ENCODE measurements around the gene SLC38A4. TPM values are rescaled to one million over a fixed set of nuclear protein-coding genes. Genes with fewer than 3 reads are reported as not detected.

SLC38A4 gene
- total and polyA plus RNA-seq, 2 of the 8 experiments (the other 6 are each of a cell fraction or from before 2014, with no cell fraction given): 6.7 to 15.4 TPM

DNA sequence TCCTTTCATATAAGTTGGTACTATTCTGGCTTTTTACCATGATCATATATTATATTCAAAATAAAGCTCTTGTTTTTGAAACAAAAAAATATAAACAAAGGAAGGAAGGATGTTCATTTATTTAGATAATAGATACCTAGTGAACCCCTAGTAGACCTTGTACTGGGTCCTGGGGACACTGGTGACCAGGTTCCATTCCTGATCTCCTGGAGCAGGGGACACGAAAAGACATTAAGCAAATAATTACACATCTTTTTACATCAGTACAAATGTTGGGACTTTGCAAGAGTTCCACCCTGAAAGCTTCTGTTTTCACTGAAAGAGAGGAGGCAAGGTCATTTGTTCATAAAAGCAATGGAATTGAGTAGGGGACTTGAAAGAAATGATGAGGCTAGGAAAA lies 49.3 kb upstream of the SLC38A4 start:
- H3K27me3 ChIP-seq (replicated peaks in 1 of 4; ENCODE audit: control insufficient read depth in 3 of 4, extremely low read depth in 1 of 4, insufficient read depth in 3 of 4, low read length in 3 of 4): no peaks in the 10 kb centered on the region
- H3K9me3 ChIP-seq (ENCODE audit: insufficient read depth in 2 of 2, low read depth in 1 of 2, low read length in 1 of 2): peaks cover 7 to 16% of the 10 kb centered on the region in 2 experiments; a peak in 3 of 4 replicates
- no peak overlapping the region for H3K9ac ChIP-seq (replicated peaks in 1 of 4; ENCODE audit: extremely low read depth in 1 of 4, low read depth in 3 of 4, low read length in 3 of 4)
- H4K5ac ChIP-seq (ENCODE audit: insufficient read length, low read depth, low read length): no peak overlapping the region
- H3K4me3 ChIP-seq (ENCODE audit: extremely low read depth in 1 of 4, insufficient read depth in 2 of 4, low read depth in 3 of 4, low read length in 4 of 4): no peak overlapping the region
- no peak overlapping the region for H3K4me2 ChIP-seq (ENCODE audit: insufficient read depth in 1 of 2, low read depth in 2 of 2, low read length in 2 of 2)
- H2BK20ac ChIP-seq (ENCODE audit: low read length): no peak overlapping the region
- H2AFZ ChIP-seq (ENCODE audit: low read length): no peak overlapping the region
- H3K23me2 ChIP-seq (ENCODE audit: low read depth, low read length): no peaks in the 10 kb centered on the region
- H2BK5ac ChIP-seq (ENCODE audit: low read depth, low read length): no peak overlapping the region
- WGBS, 2 experiments (ENCODE audit: extremely low coverage in 1 of 2, insufficient coverage in 1 of 2, insufficient read length in 1 of 2, insufficient replicate concordance in 2 of 2, low coverage in 1 of 2, low lambda C conversion rate in 2 of 2, missing lambda C conversion rate in 1 of 2): 80% methylated on average over 1 of the region's 1 CpG; no CpG with 5 or more reads in 1 of the 2 experiments
- H3K56ac ChIP-seq (replicated peaks; ENCODE audit: insufficient read length, low read depth, low read length): no peak overlapping the region
- H2BK12ac ChIP-seq (ENCODE audit: low read depth, low read length): no peak overlapping the region
- no peaks in the 10 kb centered on the region for H3K79me1 ChIP-seq (ENCODE audit: low read depth, low read length)
- ChIA-PET CTCF (ENCODE audit: partially characterized antibody) (no interaction called here), POLR2A (ENCODE audit: partially characterized antibody) (no interaction called here)
- H3K18ac ChIP-seq (ENCODE audit: extremely low read depth, low read length): no peak overlapping the region
- no peak overlapping the region for H3K14ac ChIP-seq (ENCODE audit: insufficient read length)
- no peak for FAIRE-seq
- no peak overlapping the region for H4K8ac ChIP-seq (ENCODE audit: extremely low read depth, insufficient read depth, low read length)
- H3K23ac ChIP-seq (ENCODE audit: insufficient read length): no peak overlapping the region
- H2AK5ac ChIP-seq (ENCODE audit: low read depth, low read length): no peak overlapping the region
- no peaks in the 10 kb centered on the region for H4K20me1 ChIP-seq (replicated peaks in 1 of 2; ENCODE audit: control insufficient read depth in 1 of 2, insufficient read depth in 2 of 2, low read length in 2 of 2)
- H2BK120ac ChIP-seq (replicated peaks; ENCODE audit: low read depth, low read length): no peak overlapping the region
- no peak for TF ChIP-seq NANOG (IDR thresholded peaks at IDR 0.05; ENCODE audit: insufficient read depth, low read depth, low read length, poor library complexity, severe bottlenecking)
- no peak for TF ChIP-seq JUND (IDR thresholded peaks at IDR 0.05; ENCODE audit: low read length)
- TF ChIP-seq CTCF (IDR thresholded peaks at IDR 0.05; ENCODE audit: control extremely low read depth in 1 of 3, insufficient read depth in 1 of 3, low read depth in 1 of 3, low read length in 3 of 3): no peak
- TF ChIP-seq EGR1 (IDR thresholded peaks at IDR 0.05; ENCODE audit: borderline replicate concordance, low read depth, low read length): no peak
- no peak for TF ChIP-seq CREB1 (IDR thresholded peaks at IDR 0.05)
- no peak for TF ChIP-seq TAF1 (IDR thresholded peaks at IDR 0.05; ENCODE audit: low read depth, low read length)
- no peak for TF ChIP-seq EP300 (IDR thresholded peaks at IDR 0.05; ENCODE audit: borderline replicate concordance in 1 of 2, low read depth in 2 of 2, low read length in 2 of 2)
- TF ChIP-seq, protein P1, sequence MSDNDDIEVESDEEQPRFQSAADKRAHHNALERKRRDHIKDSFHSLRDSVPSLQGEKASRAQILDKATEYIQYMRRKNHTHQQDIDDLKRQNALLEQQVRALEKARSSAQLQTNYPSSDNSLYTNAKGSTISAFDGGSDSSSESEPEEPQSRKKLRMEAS (IDR thresholded peaks at IDR 0.05): no peak
- no peak for TF ChIP-seq RXRA (IDR thresholded peaks at IDR 0.05; ENCODE audit: insufficient read depth, low read depth, low read length)
- TF ChIP-seq FOSL1 (IDR thresholded peaks at IDR 0.05; ENCODE audit: insufficient read depth, low read depth, low read length): no peak
- H2BK15ac ChIP-seq (ENCODE audit: low read length): no peak overlapping the region
- no peak overlapping the region for H3K4ac ChIP-seq (replicated peaks; ENCODE audit: insufficient read length, low read depth, low read length)
- DNase-seq (ENCODE audit: low read depth in 1 of 2, low spot score in 2 of 2): no peak
- no peaks in the 10 kb centered on the region for H3K4me1 ChIP-seq (replicated peaks in 1 of 4; ENCODE audit: control insufficient read depth in 3 of 4, insufficient read depth in 4 of 4, low read length in 3 of 4)
- no peaks in the 10 kb centered on the region for H3K79me2 ChIP-seq (ENCODE audit: control insufficient read depth in 1 of 2, insufficient read depth in 2 of 2, low read length in 2 of 2)
- no peak overlapping the region for H4K91ac ChIP-seq (replicated peaks; ENCODE audit: insufficient read length, low read length)
- no peak overlapping the region for H3K27ac ChIP-seq (ENCODE audit: low read depth, low read length)
- H3K36me3 ChIP-seq (ENCODE audit: control insufficient read depth in 2 of 4, insufficient read depth in 4 of 4, low read length in 3 of 4): no peaks in the 10 kb centered on the region
